Measurements from ENCODE around the gene WDFY1.

WDFY1 gene

DNA sequence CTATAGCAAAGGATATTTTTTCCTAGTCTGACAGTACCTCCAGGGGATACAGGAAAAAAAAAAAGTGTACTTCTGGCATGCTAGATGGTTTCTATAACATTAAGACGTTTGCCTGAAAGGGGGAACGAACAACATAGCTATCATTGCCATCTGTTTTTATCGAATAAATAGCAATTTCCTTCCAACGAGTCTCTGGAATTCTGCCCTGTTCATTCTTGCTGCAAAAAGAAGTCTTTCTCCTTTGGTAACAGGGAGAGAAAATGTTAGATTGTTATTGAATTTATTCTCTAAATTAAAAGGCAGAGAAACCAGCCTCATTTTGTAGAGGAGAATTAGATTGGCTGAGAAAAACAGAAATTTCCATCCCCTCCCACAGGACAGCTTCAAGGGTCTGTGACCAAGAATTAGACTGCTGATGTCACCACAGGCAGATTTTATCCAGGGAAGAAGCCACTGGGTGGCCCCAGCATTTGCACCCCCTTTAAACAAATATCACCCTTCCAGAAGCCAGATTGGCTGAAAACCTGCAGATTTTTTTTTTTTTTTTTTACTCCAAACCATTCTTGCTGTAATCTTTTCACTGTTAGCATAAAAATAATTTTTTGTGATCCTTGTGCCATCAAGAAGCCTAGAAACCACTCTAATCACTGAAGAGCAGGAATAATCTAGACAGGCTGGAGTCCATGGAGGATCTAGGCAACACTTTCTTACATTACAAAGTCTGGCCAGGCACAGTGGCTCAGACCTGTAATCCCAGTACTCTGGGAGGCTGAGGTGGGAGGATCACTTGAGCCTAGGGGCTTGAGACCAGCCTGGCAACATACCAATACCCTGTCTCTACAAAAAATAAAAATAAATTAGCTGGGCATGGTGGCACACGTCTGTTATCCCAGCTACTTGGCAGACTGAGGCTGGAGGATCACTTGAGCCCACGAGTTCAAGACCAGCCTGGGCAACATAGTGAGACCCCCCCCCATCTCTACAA is 12.0 kb downstream of the WDFY1 start:
- no peak for DNase-seq (ENCODE audit: low read depth, low spot score)
- TF ChIP-seq, protein P1, sequence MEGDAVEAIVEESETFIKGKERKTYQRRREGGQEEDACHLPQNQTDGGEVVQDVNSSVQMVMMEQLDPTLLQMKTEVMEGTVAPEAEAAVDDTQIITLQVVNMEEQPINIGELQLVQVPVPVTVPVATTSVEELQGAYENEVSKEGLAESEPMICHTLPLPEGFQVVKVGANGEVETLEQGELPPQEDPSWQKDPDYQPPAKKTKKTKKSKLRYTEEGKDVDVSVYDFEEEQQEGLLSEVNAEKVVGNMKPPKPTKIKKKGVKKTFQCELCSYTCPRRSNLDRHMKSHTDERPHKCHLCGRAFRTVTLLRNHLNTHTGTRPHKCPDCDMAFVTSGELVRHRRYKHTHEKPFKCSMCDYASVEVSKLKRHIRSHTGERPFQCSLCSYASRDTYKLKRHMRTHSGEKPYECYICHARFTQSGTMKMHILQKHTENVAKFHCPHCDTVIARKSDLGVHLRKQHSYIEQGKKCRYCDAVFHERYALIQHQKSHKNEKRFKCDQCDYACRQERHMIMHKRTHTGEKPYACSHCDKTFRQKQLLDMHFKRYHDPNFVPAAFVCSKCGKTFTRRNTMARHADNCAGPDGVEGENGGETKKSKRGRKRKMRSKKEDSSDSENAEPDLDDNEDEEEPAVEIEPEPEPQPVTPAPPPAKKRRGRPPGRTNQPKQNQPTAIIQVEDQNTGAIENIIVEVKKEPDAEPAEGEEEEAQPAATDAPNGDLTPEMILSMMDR (IDR thresholded peaks at IDR 0.05; ENCODE audit: low read depth, low read length) = no peak
- in situ Hi-C loops (cut with HindIII; ENCODE audit: low sequenced_read_pairs) = no loop called here
- H3K4me3 ChIP-seq (ENCODE audit: low read depth, low read length) = no peak overlapping the region

DNA sequence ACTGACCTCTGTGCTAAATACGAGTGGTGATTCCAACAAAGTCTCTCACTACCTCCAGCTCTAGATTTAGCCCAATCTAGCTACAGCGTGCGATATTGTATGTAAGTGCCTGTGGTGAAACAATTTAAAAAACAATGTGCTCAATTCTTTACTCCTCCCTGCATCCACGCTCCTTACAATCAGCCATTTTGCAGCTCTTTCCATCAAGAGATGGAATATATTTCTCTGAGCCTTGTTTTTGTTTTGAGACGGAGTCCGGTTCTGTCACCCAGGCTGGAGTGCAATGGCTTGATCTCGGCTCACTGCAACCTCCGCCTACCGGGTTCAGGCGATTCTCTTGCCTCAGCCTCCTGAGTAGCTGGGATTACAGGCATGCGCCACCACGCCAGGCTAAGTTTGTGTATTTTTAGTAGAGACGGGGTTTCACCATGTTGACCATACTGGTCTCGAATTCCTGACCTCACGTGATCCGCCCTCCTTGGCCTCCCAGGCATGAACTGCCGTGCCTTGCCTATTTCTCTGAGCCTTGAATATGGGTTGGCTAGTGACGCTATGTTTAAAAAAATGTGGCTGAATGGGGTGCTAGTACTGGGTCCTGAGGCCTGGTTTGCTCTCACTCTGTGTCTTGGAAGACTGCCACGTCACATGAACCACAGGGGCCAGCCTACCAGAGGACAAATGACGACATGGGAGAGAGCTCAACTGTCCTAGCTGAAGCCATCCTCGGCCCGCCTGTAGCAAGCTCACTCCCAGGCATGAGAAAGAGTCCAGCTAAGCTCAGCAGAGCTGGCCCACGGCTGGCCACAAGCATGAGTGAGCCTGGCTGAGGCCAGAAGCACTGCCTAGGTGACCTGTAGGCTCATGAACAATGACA is 14.8 kb downstream of the WDFY1 start:
- TF ChIP-seq, protein P1 (IDR thresholded peaks at IDR 0.05; ENCODE audit: low read depth, low read length) = no peak
- in situ Hi-C loops (cut with HindIII; ENCODE audit: low sequenced_read_pairs) = no loop called here
- H3K4me3 ChIP-seq (ENCODE audit: low read depth, low read length) = no peak overlapping the region
- DNase-seq (ENCODE audit: low read depth, low spot score) = peak; percentile 25

DNA sequence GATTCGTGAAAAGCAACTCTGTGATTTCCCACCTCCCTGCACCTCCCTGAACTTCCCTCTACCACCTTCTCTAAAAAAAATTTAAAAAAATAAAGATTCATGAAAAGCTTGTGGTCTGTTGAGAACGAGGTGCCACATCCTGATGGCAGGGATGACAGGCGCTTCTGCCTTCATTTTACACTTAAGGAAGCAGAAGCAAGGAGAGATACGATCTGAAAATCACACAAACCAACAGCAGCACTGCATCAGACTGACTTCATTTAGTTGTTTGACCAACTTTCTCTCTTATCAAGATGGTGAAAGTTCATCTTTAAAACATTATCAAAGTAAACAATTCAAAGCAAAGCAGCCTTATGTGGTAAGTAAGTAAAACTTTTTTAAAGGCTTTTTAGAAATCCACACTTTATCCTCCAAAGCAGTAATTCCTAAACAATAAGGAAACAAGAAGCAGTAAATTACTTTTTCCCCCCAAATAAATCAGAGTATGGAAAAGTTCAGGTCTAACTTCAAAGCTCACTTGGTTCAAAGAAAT is 15.5 kb downstream of the WDFY1 start:
- H3K4me3 ChIP-seq (ENCODE audit: low read depth, low read length) = no peak overlapping the region
- in situ Hi-C loops (cut with HindIII; ENCODE audit: low sequenced_read_pairs) = no loop called here
- TF ChIP-seq, protein P1 (IDR thresholded peaks at IDR 0.05; ENCODE audit: low read depth, low read length) = no peak
- no peak for DNase-seq (ENCODE audit: low read depth, low spot score)

DNA sequence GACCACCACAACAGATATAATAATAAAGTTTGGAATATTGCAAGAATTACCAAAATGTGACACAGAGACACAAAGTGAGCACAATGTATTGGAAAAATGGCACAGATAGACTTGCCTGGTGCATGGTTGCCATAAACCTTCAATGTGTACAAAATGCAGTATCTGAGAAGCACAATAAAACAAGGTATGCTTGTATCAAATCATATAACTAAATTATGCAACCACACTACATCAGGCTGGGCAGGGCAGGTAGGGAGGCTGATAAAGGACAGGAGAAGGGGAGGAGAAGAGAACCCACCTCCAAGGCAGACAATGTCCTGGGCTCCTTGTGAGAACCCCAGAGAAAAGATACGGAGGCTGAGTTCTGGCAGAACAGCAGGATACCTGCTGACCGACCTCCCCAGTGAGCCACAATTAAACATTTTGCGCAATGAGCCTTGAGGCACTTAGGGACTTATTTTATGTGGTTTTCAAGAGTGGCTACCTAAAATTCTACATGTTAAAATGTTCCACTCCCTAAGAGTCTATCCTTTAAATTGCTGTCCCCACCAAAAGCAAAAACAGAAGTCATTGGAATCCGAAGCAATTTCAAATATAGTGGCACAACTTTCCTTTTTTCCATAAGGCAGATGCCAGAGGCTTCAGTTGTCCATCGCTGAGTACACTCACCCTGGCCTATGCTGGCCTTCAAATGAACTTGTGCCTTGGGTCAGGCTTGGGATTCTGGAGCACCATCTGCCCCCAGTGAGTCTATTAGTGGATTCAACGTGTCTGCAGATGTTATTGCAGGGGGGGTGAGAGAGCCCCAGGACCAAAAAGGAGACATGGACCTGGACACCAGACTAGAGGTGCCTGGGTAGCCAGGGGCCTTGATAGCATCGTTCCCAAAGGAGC is 16.8 kb downstream of the WDFY1 start:
- no peak for DNase-seq (ENCODE audit: low read depth, low spot score)
- in situ Hi-C loops (cut with HindIII; ENCODE audit: low sequenced_read_pairs) = no loop called here
- H3K4me3 ChIP-seq (ENCODE audit: low read depth, low read length) = no peak overlapping the region
- TF ChIP-seq, protein P1 (IDR thresholded peaks at IDR 0.05; ENCODE audit: low read depth, low read length) = no peak

DNA sequence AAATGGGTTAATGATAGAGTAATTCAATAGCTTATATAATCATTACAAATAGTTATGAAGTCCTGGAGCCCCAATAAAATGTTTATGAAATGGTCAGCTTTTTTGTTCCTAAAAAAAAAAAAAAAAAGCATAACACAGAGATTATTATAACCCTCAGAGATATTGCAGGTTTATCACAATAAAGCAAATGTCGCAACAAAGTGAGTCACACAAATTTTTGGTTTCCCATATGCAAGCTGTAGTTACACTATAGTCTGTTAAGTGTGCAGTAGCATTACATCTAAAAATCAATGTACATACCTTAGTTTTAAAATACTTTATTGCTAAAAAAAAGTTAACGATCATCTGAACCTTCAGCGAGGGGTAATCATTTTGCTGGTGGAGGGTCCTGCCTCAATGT is 20.0 kb downstream of the WDFY1 start:
- in situ Hi-C loops (cut with HindIII; ENCODE audit: low sequenced_read_pairs) = no loop called here
- TF ChIP-seq, protein P1 (IDR thresholded peaks at IDR 0.05; ENCODE audit: low read depth, low read length) = no peak
- no peak overlapping the region for H3K4me3 ChIP-seq (ENCODE audit: low read depth, low read length)
- DNase-seq (ENCODE audit: low read depth, low spot score) = no peak

All from astrocyte of the spinal cord (primary cell).